ENCODE data around the gene PCSK5. TPM values are rescaled to one million over a fixed set of nuclear protein-coding genes. Genes with fewer than 3 reads are reported as not detected.
A peak's percentile ranks its signal among the peaks of the same experiment; 100 is the strongest.

Gene PCSK5
- total RNA-seq, 2 experiments from 2014 or later = 14.4 to 15.2 TPM

- ChIA-PET POLR2A (no interaction called here), CTCF (interaction anchor here (1.2 kb wide), 1 partner anchor 9 kb away, joined by 3 read pairs; no protein-coding TSS in a partner anchor)
- no peak overlapping the region for H3K4me3 ChIP-seq (ENCODE audit: low read length)
- H3K36me3 Mint-ChIP-seq (ENCODE audit: low read depth) = no peaks in the 10 kb centered on the region
- DNase-seq (no peak), ATAC-seq (ENCODE audit: poor library complexity) (no peak)
- no peaks in the 10 kb centered on the region for H3K4me1 ChIP-seq (ENCODE audit: insufficient read depth, low read length)
- no peaks in the 10 kb centered on the region for H3K4me1 Mint-ChIP-seq (ENCODE audit: low read depth)
- no peaks in the 10 kb centered on the region for H3K36me3 ChIP-seq (ENCODE audit: insufficient read depth, low read length)
- intact Hi-C loops (cut with DNase I, micrococcal nuclease) = no loop called here
- H3K4me3 Mint-ChIP-seq = no peak overlapping the region
- H3K27me3 ChIP-seq (ENCODE audit: control insufficient read depth in 1 of 2, insufficient read depth in 2 of 2, low read length in 2 of 2) = no peaks in the 10 kb centered on the region
- H3K9me3 Mint-ChIP-seq = no peaks in the 10 kb centered on the region
- no peaks in the 10 kb centered on the region for H3K9me3 ChIP-seq (ENCODE audit: control insufficient read depth in 1 of 2, insufficient read depth in 1 of 2, low read length in 2 of 2)
- H3K27ac ChIP-seq (ENCODE audit: low read depth in 1 of 2, low read length in 2 of 2) = no peak overlapping the region
- H3K27me3 Mint-ChIP-seq = no peaks in the 10 kb centered on the region
- H3K27ac Mint-ChIP-seq = no peak overlapping the region
- TF ChIP-seq CTCF (IDR thresholded peaks at IDR 0.05) = no peak
Measured at GRCh38 chr9:76357555-76357954, 467.1 kb downstream of the PCSK5 start.

GRCh38 chr9:76358628-76359280 lies 468.3 kb downstream of the PCSK5 start:
- no peaks in the 10 kb centered on the region for H3K9me3 ChIP-seq (ENCODE audit: control insufficient read depth in 1 of 2, insufficient read depth in 1 of 2, low read length in 2 of 2)
- H3K27me3 ChIP-seq (ENCODE audit: control insufficient read depth in 1 of 2, insufficient read depth in 2 of 2, low read length in 2 of 2) = no peaks in the 10 kb centered on the region
- TF ChIP-seq CTCF (IDR thresholded peaks at IDR 0.05) = no peak
- CTCF ChIA-PET = no interaction called here
- no peaks in the 10 kb centered on the region for H3K4me1 Mint-ChIP-seq (ENCODE audit: low read depth)
- no peaks in the 10 kb centered on the region for H3K27me3 Mint-ChIP-seq
- H3K4me3 ChIP-seq (ENCODE audit: low read length) = no peak overlapping the region
- no peaks in the 10 kb centered on the region for H3K4me1 ChIP-seq (ENCODE audit: insufficient read depth, low read length)
- ATAC-seq (ENCODE audit: poor library complexity) (no peak), DNase-seq (peak in 1 of 14 experiments; percentile 13)
- H3K4me3 Mint-ChIP-seq = no peak overlapping the region
- no peaks in the 10 kb centered on the region for H3K36me3 Mint-ChIP-seq (ENCODE audit: low read depth)
- no peak overlapping the region for H3K27ac Mint-ChIP-seq
- intact Hi-C loops (cut with DNase I, micrococcal nuclease) = no loop called here
- no peak overlapping the region for H3K27ac ChIP-seq (ENCODE audit: low read depth in 1 of 2, low read length in 2 of 2)
- no peaks in the 10 kb centered on the region for H3K9me3 Mint-ChIP-seq
- H3K36me3 ChIP-seq (ENCODE audit: insufficient read depth, low read length) = no peaks in the 10 kb centered on the region
- POLR2A ChIA-PET = no interaction called here

GRCh38 chr9:76359365-76359764 lies 468.9 kb downstream of the PCSK5 start:
- Mint-ChIP-seq H3K27me3 (no peaks in the 10 kb centered on the region), H3K36me3 (ENCODE audit: low read depth) (no peaks in the 10 kb centered on the region), H3K27ac (no peak overlapping the region), H3K9me3 (no peaks in the 10 kb centered on the region), H3K4me3 (no peak overlapping the region), H3K4me1 (ENCODE audit: low read depth) (no peaks in the 10 kb centered on the region)
- Histone ChIP-seq H3K36me3 (ENCODE audit: insufficient read depth, low read length) (no peaks in the 10 kb centered on the region), H3K4me1 (ENCODE audit: insufficient read depth, low read length) (no peaks in the 10 kb centered on the region), H3K4me3 (ENCODE audit: low read length) (no peak overlapping the region), H3K27me3 (ENCODE audit: control insufficient read depth in 1 of 2, insufficient read depth in 2 of 2, low read length in 2 of 2) (no peaks in the 10 kb centered on the region), H3K27ac (ENCODE audit: low read depth in 1 of 2, low read length in 2 of 2) (no peak overlapping the region), H3K9me3 (ENCODE audit: control insufficient read depth in 1 of 2, insufficient read depth in 1 of 2, low read length in 2 of 2) (no peaks in the 10 kb centered on the region)
- POLR2A ChIA-PET = interaction anchor here (0.6 kb wide), 1 partner anchor 8 kb away, joined by 4 read pairs; no protein-coding TSS in a partner anchor
- CTCF ChIA-PET = interaction anchor here (0.6 kb wide), 1 partner anchor 301 kb away, joined by 3 read pairs; no protein-coding TSS in a partner anchor
- intact Hi-C loops (cut with DNase I, micrococcal nuclease) = no loop called here
- ATAC-seq (ENCODE audit: poor library complexity) = no peak
- no peak for TF ChIP-seq CTCF (IDR thresholded peaks at IDR 0.05)
- no peak for DNase-seq

Data from CD4-positive, alpha-beta T cell (primary cell).